GM12878 (cell line): ENCODE measurements around the gene HSD17B12. TPM values are rescaled to one million over a fixed set of nuclear protein-coding genes. Genes with fewer than 3 reads are reported as not detected.

Source experiments
- ATAC-seq: fragments of 200-7000 bp; cut with Tn5 transposase; 3 replicates; pipeline ENCODE4 v1.9.1; 2020; ENCODE audit warnings: mild to moderate bottlenecking, moderate library complexity
- BruUV-seq: library from RNA; stranded (reverse); fragments of 400-500 nt; replicated peaks from 2 replicates; lab custom pipeline; 2021; lab: Mats Ljungman, UMichigan
- CTCF ChIA-PET: fragments of 300-600 bp; sonication (Branson Sonifier 250); formaldehyde crosslinking; extraction: SDS; loops from one replicate; lab custom pipeline; 2021; ENCODE audit warnings: inconsistent platforms; lab: Yijun Ruan, JAX
- POLR2A ChIA-PET: fragments of 350-600 bp; formaldehyde crosslinking; extraction: SDS; loops from one replicate; lab custom pipeline; 2021; ENCODE audit warnings: inconsistent platforms; lab: Charles Lee
- RAD21 ChIA-PET: fragments of 300-600 bp; sonication (Branson Sonifier 250); formaldehyde crosslinking; loops from one replicate; lab custom pipeline; 2023; ENCODE audit warnings: antibody characterized with exemption; ENCODE audit not compliant: unreplicated experiment; lab: Charles Lee
- SMC1A ChIA-PET: fragments of 300-600 bp; sonication (Branson Sonifier 250); formaldehyde crosslinking; loops from one replicate; lab custom pipeline; 2023; ENCODE audit not compliant: unreplicated experiment, uncharacterized antibody; lab: Charles Lee
- DNase-seq: peaks from one replicate; pipeline ENCODE4 v3.0.0-alpha.2; 2011; ENCODE audit warnings: low read depth, low spot score
- FAIRE-seq: peaks from 3 replicates; lab custom pipeline; 2011; peaks lifted over from hg19 to GRCh38; lab: Jason Lieb, UNC
- H2AFZ ChIP-seq: 2 replicates; pipeline ENCODE4 v1.6.0; 2011; ENCODE audit warnings: low read depth, low read length, control low read depth; ENCODE audit not compliant: control insufficient read depth
- H3K27ac ChIP-seq: 2 replicates; pipeline ENCODE4 v1.5.1; 2011; ENCODE audit warnings: control low read depth; ENCODE audit not compliant: control insufficient read depth, insufficient read depth
- H3K27me3 ChIP-seq, 2 experiments: replicated peaks in 1 of 2; 2 replicates each; pipeline versions ENCODE4 v1.6.0 to v1.6.1; 2011; ENCODE audit warnings: low read length in 1 of 2; ENCODE audit not compliant: control insufficient read depth in 2 of 2, insufficient read depth in 2 of 2
- H3K36me3 ChIP-seq, 2 experiments: 2 replicates each; pipeline ENCODE4 v1.5.1; 2011; ENCODE audit warnings: low read length in 1 of 2; ENCODE audit not compliant: control insufficient read depth in 2 of 2, insufficient read depth in 2 of 2
- H3K4me1 ChIP-seq: 2 replicates; pipeline ENCODE4 v1.6.1; 2011; ENCODE audit warnings: mild to moderate bottlenecking, low read length, moderate library complexity, mixed read lengths; ENCODE audit not compliant: control insufficient read depth, insufficient read depth
- H3K4me2 ChIP-seq: 2 replicates; pipeline ENCODE4 v1.6.0; 2011; ENCODE audit warnings: control low read depth; ENCODE audit not compliant: control insufficient read depth, insufficient read depth
- H3K4me3 ChIP-seq: fragments of 200-600 bp; sonication (generic); 2 replicates; pipeline ENCODE4 v1.5.1; 2016
- H3K79me2 ChIP-seq: 2 replicates; pipeline ENCODE4 v1.6.0; 2011; ENCODE audit warnings: low read length; ENCODE audit not compliant: control insufficient read depth, insufficient read depth
- H3K9ac ChIP-seq: 2 replicates; pipeline ENCODE4 v1.8.0; 2011; ENCODE audit warnings: low read length, control low read depth, mixed read lengths; ENCODE audit not compliant: control insufficient read depth, insufficient read depth
- H3K9me3 ChIP-seq: replicated peaks from 3 replicates; pipeline ENCODE4 v1.5.1; 2011; ENCODE audit warnings: mild to moderate bottlenecking, low read length; ENCODE audit not compliant: control insufficient read depth, insufficient read depth
- H4K20me1 ChIP-seq: 2 replicates; pipeline ENCODE4 v1.6.0; 2011; ENCODE audit not compliant: control insufficient read depth, insufficient read depth
- CBX3 ChIP-seq: fragments of 200-600 bp; sonication (generic); IDR thresholded peaks from 2 replicates; pipeline ENCODE4 v1.6.1; 2016; ENCODE audit warnings: low read depth, borderline replicate concordance
- CREM ChIP-seq: IDR thresholded peaks from 2 replicates; pipeline ENCODE4 v1.6.1; 2014; ENCODE audit warnings: antibody characterized with exemption, low read depth
- ETV6 ChIP-seq, 2 experiments: fragments of 450-650 bp in 1 of 2; IDR thresholded peaks in 1 of 2; conservative IDR thresholded peaks in 1 of 2; 2 replicates each; pipeline ENCODE4 v1.6.1; 2014; ENCODE audit warnings: antibody characterized with exemption in 1 of 2, borderline replicate concordance in 1 of 2, low read depth in 1 of 2, mild to moderate bottlenecking in 1 of 2, moderate library complexity in 1 of 2
- FOS ChIP-seq: IDR thresholded peaks from 3 replicates; pipeline ENCODE4 v1.6.1; 2011; ENCODE audit warnings: borderline replicate concordance; ENCODE audit not compliant: insufficient read length; ENCODE audit errors: extremely low read depth
- KLF5 ChIP-seq: fragments of 450-650 bp; IDR thresholded peaks from 2 replicates; pipeline ENCODE4 v1.6.1; 2014; ENCODE audit warnings: mild to moderate bottlenecking; ENCODE audit not compliant: partially characterized antibody
- MXI1 ChIP-seq: fragments of 150-350 bp; IDR thresholded peaks from 2 replicates; pipeline ENCODE4 v1.6.1; 2011; ENCODE audit warnings: low read depth, mild to moderate bottlenecking, inconsistent platforms, low read length, improper control_type of control experiment
- MYC ChIP-seq: IDR thresholded peaks from 2 replicates; pipeline ENCODE4 v1.6.1; 2011; ENCODE audit warnings: mild to moderate bottlenecking, low read length, moderate library complexity, inconsistent platforms; ENCODE audit not compliant: insufficient read depth, insufficient replicate concordance, insufficient read length, severe bottlenecking
- PAX5 ChIP-seq: IDR thresholded peaks from 2 replicates; pipeline ENCODE4 v1.6.1; 2011; ENCODE audit warnings: low read depth, low read length, borderline replicate concordance
- RBBP5 ChIP-seq: fragments of 200-600 bp; sonication (generic); conservative IDR thresholded peaks from 2 replicates; pipeline ENCODE4 v1.6.1; 2016
- TAF1 ChIP-seq: IDR thresholded peaks from 2 replicates; pipeline ENCODE4 v1.6.1; 2011; ENCODE audit warnings: mild to moderate bottlenecking, low read depth, low read length, borderline replicate concordance
- TCF7 ChIP-seq: IDR thresholded peaks from 2 replicates; pipeline ENCODE4 v1.6.1; 2014; ENCODE audit warnings: antibody characterized with exemption, borderline replicate concordance
- ZNF207 ChIP-seq: fragments of 450-650 bp; IDR thresholded peaks from 2 replicates; pipeline ENCODE4 v1.6.1; 2014; ENCODE audit warnings: antibody characterized with exemption, mild to moderate bottlenecking, borderline replicate concordance
- WGBS: methylation state at CpG from one replicate; pipeline ENCODE4 v1.1.6; 2016; ENCODE audit warnings: low lambda C conversion rate; ENCODE audit not compliant: insufficient replicate concordance, insufficient coverage; ENCODE audit errors: missing lambda C conversion rate; 5-methylcytosine and 5-hydroxymethylcytosine counted together
- in situ Hi-C: fragments of 300-500 bp; cut with MboI; formaldehyde crosslinking; loops from 9 replicates; pipeline ENCODE4 v1.14.3; 2018; ENCODE audit warnings: mixed read lengths
- intact Hi-C: fragments of 100-400 bp; cut with micrococcal nuclease; formaldehyde crosslinking; loops from one replicate; pipeline ENCODE4 v1.14.2; 2022; ENCODE audit not compliant: unreplicated experiment
- polyA plus RNA-seq, 11 experiments: library from polyadenylated mRNA; depleted of rRNA in 4 of 11; unstranded in 6 of 11; stranded (reverse) in 5 of 11; fragments of >200 nt; fragmentation: Nextera tagmentation in 4 of 11; fragmentation: Illumina TruSeq in 1 of 11; extraction: Ambion mirVana in 4 of 11; extraction: Trizol in 1 of 11; gene quantifications; 1 replicate in 1 of 11; 2 replicates in 10 of 11; pipeline versions ENCODE4 v1.2.1 to v1.2.3, GENCODE V29; 2011 to 2016; ENCODE audit warnings: inconsistent platforms in 2 of 11, missing spikeins in 2 of 11, low read depth in 1 of 11
- total RNA-seq, 4 experiments: library from RNA; depleted of rRNA in 3 of 4; stranded (reverse); fragments of >200 nt in 3 of 4; fragmentation: Illumina TruSeq in 1 of 4; extraction: Trizol in 1 of 4; gene quantifications; 2 replicates each; pipeline versions ENCODE4 v1.2.1 to v1.2.3, GENCODE V29; 2013 to 2021
- TF ChIP-seq, protein P1 (sequence below): fragments of 450-650 bp; conservative IDR thresholded peaks from 2 replicates; pipeline ENCODE4 v1.6.1; 2017; ENCODE audit warnings: mild to moderate bottlenecking, moderate library complexity
- TF ChIP-seq, protein P2 (sequence below): IDR thresholded peaks from 2 replicates; pipeline ENCODE4 v1.6.1; 2012; ENCODE audit warnings: low read depth, low read length, improper control_type of control experiment
- TF ChIP-seq, protein P3 (sequence below): fragments of 450-650 bp; IDR thresholded peaks from 2 replicates; pipeline ENCODE4 v1.6.1; 2017; ENCODE audit warnings: borderline replicate concordance
- TF ChIP-seq, protein P4 (sequence below): IDR thresholded peaks from 2 replicates; pipeline ENCODE4 v1.6.1; 2011; ENCODE audit warnings: mild to moderate bottlenecking, low read depth, low read length, moderate library complexity; ENCODE audit not compliant: insufficient replicate concordance

The HSD17B12 gene
- total and polyA plus RNA-seq, 10 of the 15 experiments (the other 5 are each of a cell fraction or from before 2014, with no cell fraction given): 23.6 to 88.0 (median 64.7) TPM

DNA sequence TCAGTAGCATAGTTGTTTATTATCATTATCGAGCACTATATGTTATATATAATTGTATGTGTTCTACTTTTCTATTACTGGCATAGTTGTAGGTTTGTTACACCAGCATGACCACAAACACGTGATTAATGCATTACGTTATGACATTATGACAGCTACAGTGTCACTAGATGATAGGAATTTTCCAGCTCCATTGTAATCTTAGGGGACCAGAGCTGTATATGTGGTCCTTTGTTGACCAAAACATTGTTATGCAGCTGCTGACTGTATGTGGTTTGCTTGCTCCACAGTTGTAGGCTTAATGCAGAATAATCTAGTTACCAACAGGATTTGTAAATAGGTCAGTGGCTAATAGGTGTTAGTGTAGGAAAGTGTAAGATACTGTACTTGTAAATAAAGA, 66.1 kb downstream of the HSD17B12 start (continued):
- TF ChIP-seq ETV6 (conservative IDR thresholded peaks at IDR 0.05 in 1 of 2, IDR thresholded peaks at IDR 0.05 in 1 of 2; ENCODE audit: borderline replicate concordance in 1 of 2, low read depth in 1 of 2): no peak
- TF ChIP-seq KLF5: no peak
- no peak for TF ChIP-seq CBX3

DNA sequence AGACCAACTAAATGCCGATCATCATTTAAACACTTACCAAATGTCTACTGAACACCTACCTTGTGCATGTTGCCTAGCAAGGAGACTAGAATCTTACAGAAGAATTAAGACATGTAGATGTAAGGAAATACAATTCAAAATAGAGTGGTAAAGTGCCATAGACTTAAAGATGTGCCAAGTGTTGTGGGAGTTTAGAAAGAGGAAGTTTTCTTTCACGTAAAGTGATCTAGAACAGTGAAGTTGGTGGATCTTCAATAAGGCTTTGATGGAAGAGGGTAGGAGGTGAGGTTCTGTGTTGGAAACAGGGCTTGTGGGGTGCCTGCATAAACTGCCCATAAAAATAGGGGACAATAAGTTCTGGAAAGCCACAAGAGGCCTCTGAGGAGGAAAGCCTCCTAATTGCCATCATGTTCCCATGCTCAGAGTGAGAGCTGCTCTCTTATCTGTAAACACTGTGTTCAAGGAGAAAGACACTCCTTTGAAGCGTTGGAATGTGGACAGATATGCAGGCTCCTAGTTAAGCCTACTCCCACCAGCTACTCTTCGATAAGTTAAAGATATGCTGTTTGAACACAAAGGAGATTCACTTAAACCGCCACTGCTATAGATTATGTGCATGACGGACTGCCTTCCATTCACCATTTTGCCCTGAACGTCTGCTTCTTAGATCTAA, 66.7 kb downstream of the HSD17B12 start:
- Histone ChIP-seq H3K4me2 (no peak overlapping the region), H3K9ac (no peak overlapping the region), H3K9me3 (peaks cover 1% of the 10 kb centered on the region; the same call in 2 of the 3 replicates), H4K20me1 (no peaks in the 10 kb centered on the region), H3K36me3 (peaks cover 2 to 11% of the 10 kb centered on the region in 2 experiments; a peak in 3 of 4 replicates), H3K4me1 (no peaks in the 10 kb centered on the region), H2AFZ (no peak overlapping the region), H3K4me3 (no peak overlapping the region), H3K27me3 (no peaks in the 10 kb centered on the region), H3K27ac (no peak overlapping the region), H3K79me2 (no peaks in the 10 kb centered on the region; the same call in none of the 2 replicates)
- ChIA-PET RAD21 (no interaction called here), POLR2A (no interaction called here), CTCF (no interaction called here), SMC1A (interaction anchor here (1.4 kb wide), 1 partner anchor 17 kb away, joined by 4 read pairs; no protein-coding TSS in a partner anchor)
- intact Hi-C loops (no loop called here), in situ Hi-C loops (no loop called here)
- WGBS: 98% methylated on average over 7 of the region's 7 CpGs
- no TSS peak for BruUV-seq
- DNase-seq (no peak), ATAC-seq (no peak), FAIRE-seq (no peak)
- TF ChIP-seq TAF1 (no peak), CREM (no peak), FOS (no peak), MXI1 (no peak), RBBP5 (no peak), MYC (no peak), ETV6 (conservative IDR thresholded peaks at IDR 0.05 in 1 of 2, IDR thresholded peaks at IDR 0.05 in 1 of 2; ENCODE audit: borderline replicate concordance in 1 of 2, low read depth in 1 of 2) (no peak), ZNF207 (no peak), TCF7 (no peak), PAX5 (no peak)
- TF ChIP-seq, protein P1, sequence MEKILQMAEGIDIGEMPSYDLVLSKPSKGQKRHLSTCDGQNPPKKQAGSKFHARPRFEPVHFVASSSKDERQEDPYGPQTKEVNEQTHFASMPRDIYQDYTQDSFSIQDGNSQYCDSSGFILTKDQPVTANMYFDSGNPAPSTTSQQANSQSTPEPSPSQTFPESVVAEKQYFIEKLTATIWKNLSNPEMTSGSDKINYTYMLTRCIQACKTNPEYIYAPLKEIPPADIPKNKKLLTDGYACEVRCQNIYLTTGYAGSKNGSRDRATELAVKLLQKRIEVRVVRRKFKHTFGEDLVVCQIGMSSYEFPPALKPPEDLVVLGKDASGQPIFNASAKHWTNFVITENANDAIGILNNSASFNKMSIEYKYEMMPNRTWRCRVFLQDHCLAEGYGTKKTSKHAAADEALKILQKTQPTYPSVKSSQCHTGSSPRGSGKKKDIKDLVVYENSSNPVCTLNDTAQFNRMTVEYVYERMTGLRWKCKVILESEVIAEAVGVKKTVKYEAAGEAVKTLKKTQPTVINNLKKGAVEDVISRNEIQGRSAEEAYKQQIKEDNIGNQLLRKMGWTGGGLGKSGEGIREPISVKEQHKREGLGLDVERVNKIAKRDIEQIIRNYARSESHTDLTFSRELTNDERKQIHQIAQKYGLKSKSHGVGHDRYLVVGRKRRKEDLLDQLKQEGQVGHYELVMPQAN: no peak
- TF ChIP-seq, protein P2, sequence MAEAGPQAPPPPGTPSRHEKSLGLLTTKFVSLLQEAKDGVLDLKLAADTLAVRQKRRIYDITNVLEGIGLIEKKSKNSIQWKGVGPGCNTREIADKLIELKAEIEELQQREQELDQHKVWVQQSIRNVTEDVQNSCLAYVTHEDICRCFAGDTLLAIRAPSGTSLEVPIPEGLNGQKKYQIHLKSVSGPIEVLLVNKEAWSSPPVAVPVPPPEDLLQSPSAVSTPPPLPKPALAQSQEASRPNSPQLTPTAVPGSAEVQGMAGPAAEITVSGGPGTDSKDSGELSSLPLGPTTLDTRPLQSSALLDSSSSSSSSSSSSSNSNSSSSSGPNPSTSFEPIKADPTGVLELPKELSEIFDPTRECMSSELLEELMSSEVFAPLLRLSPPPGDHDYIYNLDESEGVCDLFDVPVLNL: no peak
- TF ChIP-seq, protein P3, sequence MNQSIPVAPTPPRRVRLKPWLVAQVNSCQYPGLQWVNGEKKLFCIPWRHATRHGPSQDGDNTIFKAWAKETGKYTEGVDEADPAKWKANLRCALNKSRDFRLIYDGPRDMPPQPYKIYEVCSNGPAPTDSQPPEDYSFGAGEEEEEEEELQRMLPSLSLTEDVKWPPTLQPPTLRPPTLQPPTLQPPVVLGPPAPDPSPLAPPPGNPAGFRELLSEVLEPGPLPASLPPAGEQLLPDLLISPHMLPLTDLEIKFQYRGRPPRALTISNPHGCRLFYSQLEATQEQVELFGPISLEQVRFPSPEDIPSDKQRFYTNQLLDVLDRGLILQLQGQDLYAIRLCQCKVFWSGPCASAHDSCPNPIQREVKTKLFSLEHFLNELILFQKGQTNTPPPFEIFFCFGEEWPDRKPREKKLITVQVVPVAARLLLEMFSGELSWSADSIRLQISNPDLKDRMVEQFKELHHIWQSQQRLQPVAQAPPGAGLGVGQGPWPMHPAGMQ: no peak
- TF ChIP-seq, protein P4, sequence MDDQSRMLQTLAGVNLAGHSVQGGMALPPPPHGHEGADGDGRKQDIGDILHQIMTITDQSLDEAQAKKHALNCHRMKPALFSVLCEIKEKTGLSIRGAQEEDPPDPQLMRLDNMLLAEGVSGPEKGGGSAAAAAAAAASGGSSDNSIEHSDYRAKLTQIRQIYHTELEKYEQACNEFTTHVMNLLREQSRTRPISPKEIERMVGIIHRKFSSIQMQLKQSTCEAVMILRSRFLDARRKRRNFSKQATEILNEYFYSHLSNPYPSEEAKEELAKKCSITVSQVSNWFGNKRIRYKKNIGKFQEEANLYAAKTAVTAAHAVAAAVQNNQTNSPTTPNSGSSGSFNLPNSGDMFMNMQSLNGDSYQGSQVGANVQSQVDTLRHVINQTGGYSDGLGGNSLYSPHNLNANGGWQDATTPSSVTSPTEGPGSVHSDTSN: no peak
